Hematopoietic multipotent progenitor cell treated with erythropoietin and hydrocortisone succinate and interleukin-3 and kit ligand, for 4 days (in vitro differentiated cells): ENCODE data around the gene HSPA12A.
A peak's percentile ranks its signal among the peaks of the same experiment; 100 is the strongest.

Source experiments
- DNase-seq: peaks from one replicate; pipeline ENCODE4 v3.0.0-alpha.2; 2015

HSPA12A gene

DNA sequence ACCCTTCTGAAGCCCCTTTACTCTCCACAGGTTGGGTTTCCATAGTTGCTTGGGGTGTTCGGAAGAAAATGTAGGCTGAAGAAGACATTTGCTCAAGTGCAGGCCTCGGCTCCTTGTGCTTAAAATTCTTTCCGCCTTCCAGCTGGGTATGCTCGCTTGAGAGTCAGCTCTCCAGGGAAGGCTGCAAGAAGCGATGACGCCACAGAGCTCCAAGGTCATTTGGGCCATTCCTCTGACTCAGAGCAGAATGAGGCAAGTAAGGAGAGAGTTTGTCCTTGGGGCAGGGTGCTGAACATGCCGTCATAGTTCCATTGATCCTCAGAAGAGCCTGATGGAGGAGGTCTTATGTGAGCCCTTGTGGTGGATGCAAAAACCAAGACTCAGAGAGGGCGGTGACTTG is 27.4 kb upstream of the HSPA12A start:
- DNase-seq, result no peak

DNA sequence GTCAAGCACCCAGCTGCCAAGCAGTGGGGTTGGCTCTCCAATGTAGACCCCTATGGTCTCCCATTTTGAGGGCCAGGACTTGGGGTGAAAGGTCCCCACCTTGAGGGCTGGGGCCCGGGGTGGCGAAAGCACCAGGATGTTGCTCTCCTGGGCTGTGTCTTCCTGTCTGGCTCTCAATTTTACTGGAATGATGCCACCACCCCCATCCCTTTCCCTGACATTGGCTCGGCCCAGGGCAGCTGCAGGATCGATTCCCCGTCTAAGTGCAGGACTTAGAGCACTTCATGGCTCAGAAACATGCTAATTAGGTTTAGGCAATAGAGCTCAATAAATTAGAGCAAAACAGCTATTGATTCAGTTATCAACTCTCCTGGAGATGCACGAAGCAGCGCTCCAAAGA is 27.0 kb upstream of the HSPA12A start:
- DNase-seq, result no peak

DNA sequence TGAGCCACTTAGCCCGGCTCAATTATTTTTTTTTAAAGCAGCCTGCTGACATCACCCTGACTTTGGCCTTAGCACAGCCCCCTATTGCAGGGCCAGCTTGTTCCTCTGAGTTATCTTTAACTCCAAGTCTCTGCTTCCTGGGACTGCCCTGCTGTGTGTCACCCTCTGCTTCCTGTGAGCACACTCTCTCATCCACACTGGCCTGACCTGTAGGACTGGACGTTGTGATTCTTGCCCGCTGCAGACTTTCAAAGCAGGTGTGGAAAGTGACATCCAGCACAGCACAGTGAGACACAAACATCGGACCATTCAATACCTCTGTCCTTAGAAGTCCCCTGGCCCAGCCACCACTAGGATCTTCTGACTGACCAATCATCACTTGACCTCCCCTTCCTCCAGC is 26.4 kb upstream of the HSPA12A start:
- DNase-seq, result no peak

DNA sequence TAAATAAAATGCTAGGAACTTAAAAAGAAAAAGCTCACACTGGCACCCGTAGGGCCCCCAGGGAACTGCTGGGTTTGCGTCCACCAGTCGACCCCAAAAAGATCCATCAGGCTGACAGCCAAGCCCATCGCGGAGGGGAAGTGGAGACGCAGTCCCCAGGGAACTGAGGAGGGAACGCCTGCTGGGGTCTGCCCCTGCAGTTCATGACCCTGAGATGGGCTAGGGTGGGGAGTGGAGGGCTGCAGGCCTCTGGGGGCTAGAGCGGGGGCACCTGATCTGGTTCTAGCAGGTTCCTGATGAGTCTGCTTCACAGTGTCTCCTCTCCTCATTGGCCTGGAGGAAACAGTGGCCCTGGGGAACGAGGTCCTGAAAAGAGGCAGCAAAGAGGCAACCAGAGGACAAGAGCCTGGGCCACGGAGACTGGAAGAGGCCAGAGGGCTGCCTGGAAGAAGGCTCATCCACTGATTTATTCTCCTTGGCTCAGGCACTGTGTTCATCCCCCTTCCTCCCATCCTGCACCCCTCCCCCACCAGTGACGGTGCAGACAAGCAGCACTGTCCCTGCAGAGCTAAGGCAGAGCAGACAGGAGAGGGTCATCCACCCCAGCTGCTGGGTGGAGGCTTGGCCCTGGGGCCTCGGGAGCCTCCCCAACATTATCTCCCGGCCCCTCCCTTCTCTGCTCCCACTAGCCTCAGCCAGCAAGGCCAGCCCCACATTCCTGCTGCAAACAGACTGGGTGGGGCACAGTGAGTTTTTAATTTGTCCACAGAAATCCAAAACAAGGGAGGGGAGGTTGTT is 24.7 kb upstream of the HSPA12A start:
- no peak for DNase-seq

DNA sequence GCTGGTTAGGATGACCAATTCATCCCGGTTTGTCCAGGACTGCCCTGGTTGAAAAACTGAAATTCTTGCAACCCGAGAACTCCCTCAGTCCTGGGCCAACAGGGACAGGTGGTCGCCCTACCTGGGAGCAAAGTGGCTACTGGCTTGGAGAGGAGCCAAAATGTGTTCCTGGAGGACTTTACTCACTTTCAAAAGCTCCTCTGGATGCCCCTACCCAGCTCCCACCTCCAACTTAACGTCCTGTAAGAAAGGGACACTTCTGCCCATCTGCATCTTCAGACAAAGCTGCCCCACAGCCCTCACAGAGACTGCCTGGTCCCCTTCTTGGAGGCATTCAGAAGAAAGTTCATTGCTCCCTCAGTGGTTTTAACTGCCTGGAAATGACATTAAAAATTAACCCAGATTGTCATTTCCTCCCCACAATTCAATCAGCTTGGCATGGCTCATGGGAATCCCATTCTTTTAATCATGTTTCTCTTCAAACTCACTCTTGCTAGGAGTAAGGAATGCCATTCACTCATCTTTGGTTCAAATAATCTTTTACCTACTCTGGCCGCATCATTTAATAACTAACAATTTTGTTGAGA is 24.0 kb upstream of the HSPA12A start:
- DNase-seq, result no peak

DNA sequence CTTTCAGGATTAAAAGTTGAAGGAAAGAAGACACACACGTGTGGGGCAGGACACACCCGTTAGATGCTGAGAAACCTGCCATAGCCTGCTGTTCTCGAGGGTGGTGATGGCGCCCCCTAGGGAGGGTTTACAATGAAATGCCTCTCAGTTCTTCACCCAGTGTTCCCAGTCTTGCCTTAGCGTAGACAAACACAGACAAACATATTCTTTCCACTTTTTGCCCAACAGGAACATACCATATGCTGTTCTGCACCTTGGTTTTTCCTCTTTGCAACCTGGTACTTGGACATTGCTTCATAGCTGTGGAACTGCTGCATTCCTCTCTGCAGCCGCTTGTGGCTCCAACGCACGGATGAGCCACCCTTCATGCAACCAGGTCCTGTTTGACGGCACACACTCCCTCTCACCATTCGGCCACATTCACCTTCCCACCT is 23.3 kb upstream of the HSPA12A start:
- peak; percentile 51 for DNase-seq

DNA sequence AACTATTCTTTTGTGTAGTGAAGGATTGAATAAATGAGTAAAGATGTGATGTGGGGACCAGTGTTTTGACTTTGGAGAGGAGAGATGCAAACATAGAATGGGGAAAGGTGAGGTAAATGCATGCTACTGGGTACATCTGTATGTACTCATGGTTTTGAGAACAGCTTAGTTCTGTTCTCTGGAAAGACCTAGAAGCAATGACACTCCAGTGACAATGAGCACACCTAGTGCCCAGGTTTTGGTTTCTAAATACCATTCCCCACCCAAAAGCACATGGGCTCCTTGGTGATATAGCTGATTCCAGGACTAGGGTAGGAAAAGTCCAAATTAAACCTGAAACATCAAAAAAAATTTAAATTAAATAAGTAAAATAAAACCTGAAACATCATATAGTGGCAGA is 22.6 kb upstream of the HSPA12A start:
- no peak for DNase-seq

DNA sequence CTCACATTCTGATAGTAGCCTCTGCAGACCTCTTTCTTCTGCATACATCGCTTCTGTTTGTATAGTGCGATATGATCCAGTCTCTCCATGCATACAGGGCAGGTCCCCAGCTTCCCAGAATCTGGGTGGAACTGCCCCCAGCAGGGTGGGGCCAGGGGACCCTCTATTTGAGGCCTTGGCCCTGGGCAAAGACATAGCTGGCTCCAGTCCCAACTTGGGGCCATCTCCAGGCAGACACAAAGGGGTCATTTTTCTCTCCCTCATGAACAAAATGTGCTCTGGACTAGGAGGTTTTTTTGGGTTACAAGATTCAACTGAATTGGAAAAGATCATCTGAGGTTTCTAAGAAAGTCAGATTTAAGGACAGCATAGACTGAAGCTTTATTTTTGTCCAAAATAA is 21.1 kb upstream of the HSPA12A start:
- no peak for DNase-seq

DNA sequence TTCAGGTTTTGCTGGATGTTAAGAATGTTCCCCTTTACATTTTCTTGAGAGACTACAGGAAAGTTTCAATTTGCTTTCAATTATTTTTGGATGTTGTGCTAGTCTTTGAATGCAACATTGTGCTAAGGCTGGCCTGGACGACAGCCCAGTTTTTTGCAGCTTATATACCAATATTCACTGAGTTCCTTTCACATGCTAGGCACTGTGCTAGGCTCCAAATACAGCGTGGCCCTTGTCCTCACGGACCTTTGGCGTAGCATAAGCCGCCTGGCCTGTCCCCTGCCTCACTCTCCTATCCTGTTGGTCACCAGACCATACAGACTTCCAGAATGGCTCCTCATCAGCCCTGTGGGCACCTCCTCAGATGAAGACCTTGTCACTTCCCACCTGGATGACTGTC is 19.5 kb upstream of the HSPA12A start:
- DNase-seq, result no peak

DNA sequence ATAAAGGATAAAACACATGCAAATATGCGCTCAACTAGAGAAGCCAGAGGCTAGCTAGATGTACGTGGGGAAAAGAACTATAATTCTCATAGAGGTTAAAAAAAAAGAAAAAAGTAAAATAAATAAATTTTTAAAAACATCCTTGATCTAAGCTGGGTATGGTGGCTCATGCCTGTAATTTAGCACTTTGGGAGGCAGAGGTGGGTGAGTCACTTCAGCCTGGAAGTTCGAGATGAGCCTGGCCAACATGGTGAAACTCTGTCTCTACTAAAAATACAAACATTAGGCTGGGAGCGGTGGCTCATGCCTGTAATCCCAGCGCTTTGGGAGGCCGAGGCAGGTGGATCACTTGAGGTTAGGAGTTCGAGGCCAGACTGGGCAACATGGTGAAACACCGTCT is 18.6 kb upstream of the HSPA12A start:
- no peak for DNase-seq

DNA sequence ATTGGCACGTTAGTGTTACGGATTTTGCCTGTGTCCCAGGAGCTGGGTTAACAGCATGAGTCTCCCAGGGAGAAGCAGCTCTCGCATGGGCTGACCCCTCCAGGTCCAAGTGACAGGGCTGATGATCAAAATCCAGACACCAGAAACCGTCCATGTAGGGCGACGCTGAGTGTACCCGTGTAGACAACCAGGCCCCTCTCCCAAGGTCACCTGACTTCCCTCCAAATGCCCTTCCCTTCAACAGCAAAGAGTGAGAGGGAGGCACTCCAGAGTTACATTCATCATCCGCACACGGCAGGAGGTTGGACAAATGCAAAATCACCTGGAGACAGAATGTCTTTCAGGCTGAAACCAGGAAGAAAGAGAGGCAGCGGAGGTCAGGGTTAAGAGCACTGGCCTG is 14.9 kb upstream of the HSPA12A start:
- no peak for DNase-seq

DNA sequence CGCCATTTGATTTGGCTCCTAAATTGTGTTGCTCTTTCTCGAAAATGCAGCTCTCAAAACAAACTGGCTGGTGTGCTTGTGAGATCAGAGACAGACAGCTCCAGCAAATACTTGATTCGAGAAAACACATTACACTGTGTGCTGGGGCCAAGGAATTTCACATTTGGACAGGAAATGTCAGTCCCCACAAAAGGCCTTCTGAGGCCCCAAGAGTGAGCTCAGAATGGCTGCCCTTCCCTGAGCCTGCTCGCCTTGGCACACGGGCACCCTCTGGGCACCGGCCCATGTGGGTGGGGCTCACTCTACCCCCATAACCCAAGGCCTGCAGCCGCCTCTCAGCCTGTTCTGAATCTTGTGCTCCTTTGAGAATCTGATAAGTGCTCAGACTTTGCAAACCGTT is 13.9 kb upstream of the HSPA12A start:
- DNase-seq, result no peak

DNA sequence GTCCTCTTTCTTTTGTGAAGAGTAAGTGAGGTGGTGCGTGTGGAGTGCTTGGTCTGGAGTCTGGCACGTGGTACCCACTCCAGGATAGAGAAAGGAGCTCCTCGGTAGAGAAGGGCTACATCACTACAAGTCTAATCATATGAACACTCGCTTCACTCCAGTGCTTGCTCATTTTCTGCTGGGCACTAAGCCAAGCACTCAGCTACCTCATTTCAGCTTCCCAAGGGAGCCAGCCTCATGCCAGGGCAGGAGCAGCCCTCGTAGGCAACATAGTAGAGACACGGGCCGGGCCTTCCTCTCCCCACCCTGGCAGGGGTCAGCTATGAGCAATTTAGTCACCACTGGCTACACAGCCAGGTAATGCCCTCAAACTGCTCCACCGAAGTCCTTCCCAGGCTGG is 11.4 kb upstream of the HSPA12A start:
- DNase-seq, result no peak

DNA sequence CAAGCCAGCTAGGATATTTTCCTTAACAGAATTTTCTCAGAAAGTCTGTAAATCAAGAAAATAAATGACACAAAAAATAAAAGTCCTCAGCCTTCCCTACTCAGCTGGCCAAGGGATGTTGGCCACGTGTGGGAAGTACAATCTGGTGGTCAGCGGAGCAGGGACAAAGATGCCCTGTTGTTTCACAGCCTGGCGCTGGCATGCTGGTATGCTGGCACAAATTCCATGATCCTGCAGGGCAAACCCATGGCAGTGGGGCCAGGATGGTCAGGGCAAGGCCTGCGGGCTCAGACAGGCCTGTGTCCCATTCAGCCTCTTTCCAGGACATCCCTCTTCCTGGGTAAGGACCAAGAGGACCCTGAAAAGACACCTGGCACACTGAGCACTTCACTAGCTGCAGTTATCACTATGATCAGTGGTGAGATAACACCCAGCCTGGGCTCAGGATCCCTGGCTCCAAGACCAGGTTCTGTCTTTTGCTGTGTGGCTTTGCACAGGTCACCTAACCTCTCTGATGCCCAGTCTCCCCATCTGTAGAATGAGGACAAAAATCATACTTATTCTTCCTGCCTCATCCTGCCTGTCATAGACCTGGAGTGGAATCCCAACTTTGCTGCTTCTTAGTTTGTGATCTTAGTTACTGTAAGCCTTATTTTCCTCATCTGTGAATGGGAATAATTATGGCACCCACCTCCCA is 10.8 kb upstream of the HSPA12A start:
- no peak for DNase-seq

DNA sequence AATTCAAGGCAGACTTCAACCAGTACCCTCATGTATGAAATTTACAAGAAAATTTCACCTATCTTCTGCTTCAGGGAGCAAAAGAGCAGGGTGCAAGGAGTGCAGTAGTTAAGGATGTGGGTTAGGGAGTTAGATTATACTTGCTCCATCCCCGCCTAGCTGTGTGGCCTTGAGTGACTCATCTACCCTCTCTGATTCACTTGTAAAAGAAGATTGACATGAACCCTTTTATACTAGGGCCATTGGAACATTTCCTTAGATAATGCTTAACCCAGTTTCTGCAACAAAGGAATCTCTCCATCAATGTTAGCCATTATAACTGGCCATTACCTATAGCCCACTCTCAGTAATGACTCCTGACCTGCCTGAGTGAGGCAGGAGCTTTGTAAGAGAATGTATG is 10.2 kb upstream of the HSPA12A start:
- DNase-seq, result no peak

DNA sequence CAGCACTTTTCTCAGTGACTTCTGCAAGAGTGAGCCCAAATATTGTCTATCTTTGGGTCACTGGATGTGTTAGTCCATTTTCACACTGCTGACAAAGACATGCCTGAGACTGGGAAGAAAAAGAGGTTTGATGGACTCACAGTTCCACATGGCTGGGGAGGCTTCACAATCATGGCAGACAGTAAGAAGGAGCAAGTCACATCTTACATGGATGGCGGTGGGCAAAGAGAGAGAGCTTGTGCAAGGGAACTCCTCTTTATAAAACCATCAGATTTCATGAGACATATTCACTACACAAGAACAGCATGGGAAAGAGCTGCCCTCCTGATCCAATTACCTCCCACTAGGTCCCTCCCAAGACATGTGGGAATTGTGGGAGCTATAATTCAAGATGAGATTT is 6.1 kb upstream of the HSPA12A start:
- DNase-seq, result no peak

DNA sequence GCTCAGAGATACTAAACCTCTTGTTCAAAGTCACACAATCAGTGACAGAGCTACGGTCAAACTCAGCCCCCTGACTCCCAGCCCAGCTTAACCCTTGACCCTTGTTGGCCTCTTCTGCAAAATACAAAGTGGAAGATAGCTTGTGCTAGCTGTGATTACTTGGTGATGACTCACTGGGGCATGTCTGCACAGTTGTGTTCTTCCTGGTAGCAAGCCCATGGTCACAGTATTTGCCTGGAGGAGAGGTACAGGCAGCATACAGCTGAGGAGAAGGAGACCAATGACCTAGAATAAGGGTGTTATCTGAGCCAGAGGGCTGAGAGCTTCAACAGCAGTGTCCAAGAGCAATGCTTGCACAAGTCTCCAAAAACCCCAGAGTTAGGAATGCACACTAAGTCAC is 5.7 kb upstream of the HSPA12A start:
- no peak for DNase-seq

DNA sequence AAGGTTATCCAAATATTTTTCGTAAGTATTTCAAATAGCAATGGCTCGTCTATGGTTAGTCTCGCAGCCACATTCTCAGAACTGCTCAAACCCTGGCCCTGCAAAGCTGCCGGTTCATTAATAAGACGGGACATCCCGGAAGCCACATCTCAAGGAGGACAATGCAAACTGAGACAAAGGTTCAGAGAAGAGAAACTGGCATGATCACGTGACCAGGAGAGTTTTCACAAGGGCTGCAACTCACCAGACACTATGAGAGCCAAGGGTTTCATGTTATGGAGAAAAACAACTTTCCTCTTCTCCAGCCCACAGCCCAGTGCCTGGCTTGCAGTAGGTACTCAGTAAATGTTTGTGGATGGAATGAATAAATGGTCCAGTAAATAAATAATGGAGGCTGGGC is 5.0 kb upstream of the HSPA12A start:
- DNase-seq, result no peak

DNA sequence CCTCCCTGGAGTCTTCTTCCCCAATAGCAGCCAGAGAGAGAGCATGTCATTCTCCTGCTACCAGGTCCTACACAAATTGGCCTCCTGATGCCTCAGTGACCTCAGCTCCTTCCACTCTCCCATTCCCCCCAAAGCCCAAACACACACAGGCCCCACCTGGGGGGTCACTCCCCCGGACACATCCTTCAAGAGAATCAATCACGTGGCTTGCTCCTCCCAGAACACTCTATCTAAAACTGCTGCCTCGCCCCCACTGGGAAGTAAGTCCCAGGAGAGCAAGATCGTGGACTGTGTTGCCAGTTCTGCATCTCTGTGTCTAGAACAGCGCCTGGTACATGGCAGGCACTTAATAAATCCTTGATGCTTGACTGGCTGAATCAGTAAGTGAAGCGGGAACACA is 2.5 kb upstream of the HSPA12A start:
- DNase-seq, result no peak

DNA sequence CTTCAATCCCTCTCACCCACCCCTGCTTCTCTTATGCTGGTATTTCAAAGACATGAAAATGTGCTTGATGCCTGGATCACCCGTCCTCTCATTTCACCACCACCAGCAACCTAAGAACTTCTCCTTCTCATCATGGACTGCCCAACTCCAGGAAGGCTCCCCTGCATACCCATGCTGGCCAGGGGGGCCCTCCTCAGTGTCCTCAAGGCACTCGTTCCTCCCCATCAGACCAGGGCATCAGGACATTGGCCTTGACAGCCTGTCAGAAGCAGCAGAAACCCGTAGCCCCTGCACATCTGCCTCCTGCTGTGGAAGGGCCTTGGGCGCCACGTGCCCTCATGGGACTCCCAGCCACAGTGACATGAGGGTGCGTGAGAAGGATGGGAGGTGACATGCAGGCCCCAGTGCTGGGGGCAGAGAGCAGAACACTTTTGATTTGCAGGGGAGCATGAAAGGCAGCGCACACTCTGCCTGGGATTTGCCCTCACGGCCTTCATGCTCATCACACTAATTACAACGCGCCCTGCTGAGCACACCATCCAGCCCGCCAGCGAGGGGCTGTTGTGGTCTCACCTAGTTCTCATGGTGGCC is 1.9 kb upstream of the HSPA12A start:
- DNase-seq, result no peak

DNA sequence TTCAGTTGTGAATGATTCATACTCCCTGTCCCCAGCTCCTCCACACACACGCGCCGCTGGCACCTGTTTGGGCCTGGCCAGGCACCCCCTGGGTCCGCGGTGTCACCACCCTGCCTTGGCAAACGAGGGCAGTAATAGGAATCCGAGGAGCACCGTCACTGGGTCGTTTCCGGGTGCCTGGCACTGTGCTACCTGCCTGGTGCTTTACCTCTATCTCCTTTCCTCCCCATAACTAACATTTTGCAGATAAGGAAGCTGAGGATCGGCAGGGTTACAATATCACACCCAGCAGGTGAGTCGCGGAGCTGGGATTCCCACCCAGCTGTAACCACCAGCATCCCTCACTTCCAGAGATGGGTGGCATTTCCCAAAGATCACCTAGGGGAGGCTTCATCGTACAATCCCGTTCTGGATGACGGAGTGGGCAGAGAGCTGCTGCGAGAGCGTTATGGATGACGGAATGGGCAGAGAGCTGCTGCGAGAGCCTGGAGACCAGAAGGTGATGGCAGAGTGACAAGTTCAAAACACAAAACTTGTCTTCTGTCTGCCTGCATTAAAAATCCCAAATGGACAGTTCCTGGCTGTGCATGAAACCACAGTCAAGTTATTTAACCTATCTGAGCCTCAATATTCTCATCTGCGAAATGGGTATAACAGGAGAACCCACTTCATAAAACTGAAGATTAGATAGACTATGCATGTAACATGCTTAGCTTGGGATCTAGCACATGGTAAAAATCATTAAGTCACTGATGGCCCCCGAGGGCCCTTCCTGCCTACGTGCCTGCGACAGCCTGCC is 1.1 kb upstream of the HSPA12A start:
- DNase-seq, result no peak

DNA sequence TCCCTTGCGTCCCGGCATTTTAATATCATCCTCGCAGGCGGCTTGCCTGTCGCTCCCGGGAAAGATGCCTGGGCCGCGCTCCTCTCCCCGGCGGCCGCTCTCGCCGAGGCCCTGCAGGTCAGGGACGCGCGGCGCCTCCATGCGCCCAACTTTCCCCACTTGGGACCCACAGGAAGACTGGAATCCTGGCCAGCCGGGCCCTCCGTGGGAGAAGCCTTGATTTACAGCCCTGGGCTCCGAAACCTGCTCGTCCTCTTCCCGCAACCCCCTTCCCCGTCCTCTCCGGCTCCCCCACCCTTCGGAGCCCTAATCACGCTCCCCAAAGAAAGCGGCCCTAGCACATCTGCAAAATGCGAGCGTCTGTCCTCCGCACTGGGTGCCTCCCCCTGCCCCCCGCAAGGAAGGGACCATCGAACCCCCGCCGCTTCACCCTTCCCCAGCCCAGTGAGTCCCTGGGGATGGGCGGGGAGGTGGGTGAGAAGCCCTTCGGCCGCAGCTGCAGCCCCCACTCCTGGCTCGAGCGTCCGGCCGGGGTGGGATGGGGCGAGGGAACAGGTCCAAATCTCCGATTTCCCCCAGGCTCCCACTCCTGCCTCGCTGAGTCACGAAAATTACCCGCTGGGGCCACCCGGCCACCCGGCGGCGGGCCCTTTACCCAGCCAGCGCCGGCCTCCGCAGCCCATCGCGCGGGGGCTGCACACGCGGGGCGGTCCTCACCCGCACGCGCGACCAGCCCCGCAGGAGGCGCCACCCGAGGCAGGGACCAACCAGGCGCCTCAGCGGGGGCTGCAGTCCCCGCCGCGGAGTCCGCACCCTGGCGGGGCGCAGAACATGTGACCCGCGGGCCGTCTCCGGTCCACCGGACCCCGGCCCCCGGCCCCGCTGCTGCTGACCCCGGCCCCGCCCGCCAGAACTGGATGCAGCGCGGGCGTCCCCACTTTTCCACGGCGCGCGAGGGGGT is 695 bp downstream of the HSPA12A start:
- DNase-seq, result no peak
